HG03439 (cell line): Measurements from ENCODE around the gene COPS7A.

Source experiments
- ATAC-seq: cut with Tn5 transposase; IDR thresholded peaks from one replicate; pipeline ENCODE4 v1.9.1; 2021; ENCODE audit warnings: mild to moderate bottlenecking, moderate library complexity; ENCODE audit not compliant: unreplicated experiment

COPS7A gene

GRCh38 chr12:6748761-6749160 lies 24.9 kb downstream of the COPS7A start:
- no peak for ATAC-seq

GRCh38 chr12:6750506-6750905 lies 26.7 kb downstream of the COPS7A start:
- no peak for ATAC-seq

- ATAC-seq: no peak
Observed at GRCh38 chr12:6751767-6752166, 27.9 kb downstream of the COPS7A start.

GRCh38 chr12:6752167-6752920 lies 28.5 kb downstream of the COPS7A start:
- ATAC-seq: no peak

GRCh38 chr12:6752921-6753771 lies 29.3 kb downstream of the COPS7A start, which contains the start of gene MLF2:
TSS of gene MLF2 (minus strand) at chr12:6753141. CDS start at chr12:6752334, 807 bp downstream.
- peak; percentile 93 for ATAC-seq

GRCh38 chr12:6753772-6754356 lies 30.0 kb downstream of the COPS7A start:
- ATAC-seq: no peak

GRCh38 chr12:6754411-6754810 lies 30.6 kb downstream of the COPS7A start:
- ATAC-seq: no peak

GRCh38 chr12:6757028-6757690 lies 33.3 kb downstream of the COPS7A start:
- no peak for ATAC-seq

- ATAC-seq: no peak
Observed at GRCh38 chr12:6758506-6759095, 34.8 kb downstream of the COPS7A start.

GRCh38 chr12:6759741-6760140 lies 35.9 kb downstream of the COPS7A start:
- ATAC-seq: no peak

GRCh38 chr12:6763380-6763779 lies 39.5 kb downstream of the COPS7A start:
- ATAC-seq: no peak

- ATAC-seq: peak; percentile 60
Observed at GRCh38 chr12:6764011-6764828, 40.4 kb downstream of the COPS7A start.

- no peak for ATAC-seq
Observed at GRCh38 chr12:6765048-6765633, 41.3 kb downstream of the COPS7A start.

- ATAC-seq: peak; percentile 7
Observed at GRCh38 chr12:6765634-6766581, 42.1 kb downstream of the COPS7A start, which contains the start of gene PTMS. TSS of gene PTMS (plus strand) at chr12:6766363. CDS start at chr12:6766706, 343 bp downstream.

GRCh38 chr12:6766651-6767349 lies 43.0 kb downstream of the COPS7A start:
- ATAC-seq: peak; percentile 57

- ATAC-seq: no peak
Observed at GRCh38 chr12:6767353-6768319, 43.8 kb downstream of the COPS7A start.
